ENCODE measurements around the gene GHITM.

GHITM gene

DNA sequence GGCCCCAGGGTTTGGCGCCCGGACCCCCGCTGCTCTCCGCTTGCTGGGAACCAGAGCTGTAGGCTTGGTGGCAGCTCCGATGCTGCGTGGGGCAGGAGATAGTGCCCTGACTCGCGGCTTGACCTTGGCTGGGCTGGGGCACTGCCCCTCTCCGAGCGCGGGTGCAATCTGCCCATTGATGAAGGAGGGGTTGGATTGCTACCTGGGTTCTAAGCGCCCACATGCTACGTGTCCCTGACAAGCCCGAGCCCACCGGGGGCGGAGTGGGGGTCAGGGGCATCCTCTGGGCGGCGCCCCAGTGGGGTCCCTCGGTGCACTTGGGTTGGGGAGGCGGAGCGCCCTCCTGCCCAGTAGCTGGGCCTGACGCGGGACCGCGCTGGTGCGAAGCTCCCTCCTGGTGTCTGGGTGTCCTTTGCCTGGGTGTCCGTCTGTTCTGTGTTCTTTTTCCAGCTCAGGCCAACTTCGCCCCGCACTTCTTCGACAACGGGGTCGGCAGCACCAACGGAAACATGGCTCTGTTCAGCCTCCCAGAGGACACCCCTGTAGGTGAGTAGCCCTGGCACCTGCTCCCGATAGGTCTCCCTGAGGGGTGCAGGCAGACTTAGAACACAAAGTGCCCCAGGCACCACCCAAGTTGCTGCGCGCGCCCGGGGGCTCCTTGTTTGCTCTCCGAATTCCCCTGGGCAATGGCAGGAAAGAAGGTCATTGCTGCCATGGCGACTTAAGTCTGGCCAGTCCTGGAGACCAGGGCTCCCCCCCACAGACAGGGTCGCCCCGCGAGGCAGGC is 55.9 kb downstream of the GHITM start:
- no peak for ATAC-seq (ENCODE audit: low read depth)
- Histone ChIP-seq H3K4me1 (ENCODE audit: insufficient read depth, poor library complexity, severe bottlenecking) (no peaks in the 10 kb centered on the region), H3K9me3 (ENCODE audit: severe bottlenecking) (no peaks in the 10 kb centered on the region), H3K4me3 (ENCODE audit: severe bottlenecking) (peak overlapping the region; percentile 27), H3K36me3 (ENCODE audit: low read depth) (no peaks in the 10 kb centered on the region), H3K27ac (ENCODE audit: poor library complexity, severe bottlenecking) (no peak overlapping the region), H3K27me3 (ENCODE audit: insufficient read depth, poor library complexity, severe bottlenecking) (peaks cover 18% of the 10 kb centered on the region)
- TF ChIP-seq, protein P1, sequence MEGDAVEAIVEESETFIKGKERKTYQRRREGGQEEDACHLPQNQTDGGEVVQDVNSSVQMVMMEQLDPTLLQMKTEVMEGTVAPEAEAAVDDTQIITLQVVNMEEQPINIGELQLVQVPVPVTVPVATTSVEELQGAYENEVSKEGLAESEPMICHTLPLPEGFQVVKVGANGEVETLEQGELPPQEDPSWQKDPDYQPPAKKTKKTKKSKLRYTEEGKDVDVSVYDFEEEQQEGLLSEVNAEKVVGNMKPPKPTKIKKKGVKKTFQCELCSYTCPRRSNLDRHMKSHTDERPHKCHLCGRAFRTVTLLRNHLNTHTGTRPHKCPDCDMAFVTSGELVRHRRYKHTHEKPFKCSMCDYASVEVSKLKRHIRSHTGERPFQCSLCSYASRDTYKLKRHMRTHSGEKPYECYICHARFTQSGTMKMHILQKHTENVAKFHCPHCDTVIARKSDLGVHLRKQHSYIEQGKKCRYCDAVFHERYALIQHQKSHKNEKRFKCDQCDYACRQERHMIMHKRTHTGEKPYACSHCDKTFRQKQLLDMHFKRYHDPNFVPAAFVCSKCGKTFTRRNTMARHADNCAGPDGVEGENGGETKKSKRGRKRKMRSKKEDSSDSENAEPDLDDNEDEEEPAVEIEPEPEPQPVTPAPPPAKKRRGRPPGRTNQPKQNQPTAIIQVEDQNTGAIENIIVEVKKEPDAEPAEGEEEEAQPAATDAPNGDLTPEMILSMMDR (IDR thresholded peaks at IDR 0.05; ENCODE audit: poor library complexity, severe bottlenecking): no peak
- DNase-seq (ENCODE audit: low spot score): no peak

DNA sequence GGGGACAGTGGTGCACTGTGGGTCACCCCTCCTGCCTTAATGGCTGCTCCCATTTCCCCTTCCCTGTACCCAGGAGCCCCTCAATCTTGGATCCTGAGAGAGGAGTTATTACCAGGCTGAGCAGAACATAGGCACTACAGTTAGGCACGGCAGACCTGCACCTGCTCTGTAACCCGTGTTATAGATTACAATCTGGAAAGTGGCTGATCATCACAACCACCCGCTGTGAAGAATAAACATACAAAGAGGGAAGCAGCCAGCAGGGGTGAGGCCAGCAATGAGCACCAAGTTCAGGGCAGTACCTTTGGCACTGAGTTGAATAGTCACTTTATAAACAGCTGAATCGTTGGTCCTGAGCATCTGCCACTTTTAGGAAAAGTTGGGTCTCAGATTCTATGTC is 56.8 kb downstream of the GHITM start:
- TF ChIP-seq, protein P1 (IDR thresholded peaks at IDR 0.05; ENCODE audit: poor library complexity, severe bottlenecking): no peak
- Histone ChIP-seq H3K4me1 (ENCODE audit: insufficient read depth, poor library complexity, severe bottlenecking) (no peaks in the 10 kb centered on the region), H3K9me3 (ENCODE audit: severe bottlenecking) (no peaks in the 10 kb centered on the region), H3K27me3 (ENCODE audit: insufficient read depth, poor library complexity, severe bottlenecking) (peaks cover 18% of the 10 kb centered on the region), H3K27ac (ENCODE audit: poor library complexity, severe bottlenecking) (no peak overlapping the region), H3K4me3 (ENCODE audit: severe bottlenecking) (no peak overlapping the region), H3K36me3 (ENCODE audit: low read depth) (no peaks in the 10 kb centered on the region)
- DNase-seq (ENCODE audit: low spot score) (no peak), ATAC-seq (ENCODE audit: low read depth) (no peak)

DNA sequence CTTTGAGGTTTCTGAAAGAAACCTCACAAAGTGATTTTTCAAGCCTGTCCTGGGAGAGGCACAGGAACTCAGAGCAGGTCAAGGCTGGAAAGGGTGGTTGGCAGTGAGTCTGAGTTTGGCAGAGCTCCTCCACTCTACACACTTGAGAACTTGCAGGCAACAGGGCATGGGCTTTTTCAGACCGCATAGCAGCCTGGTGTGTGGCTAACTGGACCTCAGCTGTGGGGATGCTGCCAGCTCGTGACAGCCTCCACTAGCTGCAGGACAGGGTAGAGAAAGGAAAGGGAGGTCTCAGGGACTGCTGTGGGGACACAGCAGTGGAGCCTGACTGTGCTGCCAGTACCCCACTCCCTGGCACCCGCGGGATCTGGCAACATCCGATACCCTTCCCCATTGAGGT is 57.6 kb downstream of the GHITM start:
- Histone ChIP-seq H3K27me3 (ENCODE audit: insufficient read depth, poor library complexity, severe bottlenecking) (peaks cover 18% of the 10 kb centered on the region), H3K27ac (ENCODE audit: poor library complexity, severe bottlenecking) (no peak overlapping the region), H3K4me1 (ENCODE audit: insufficient read depth, poor library complexity, severe bottlenecking) (no peaks in the 10 kb centered on the region), H3K9me3 (ENCODE audit: severe bottlenecking) (no peaks in the 10 kb centered on the region), H3K4me3 (ENCODE audit: severe bottlenecking) (no peak overlapping the region), H3K36me3 (ENCODE audit: low read depth) (no peaks in the 10 kb centered on the region)
- ATAC-seq (ENCODE audit: low read depth) (peak; percentile 17; the same call in 1 of the 3 replicates), DNase-seq (ENCODE audit: low spot score) (no peak)
- TF ChIP-seq, protein P1 (IDR thresholded peaks at IDR 0.05; ENCODE audit: poor library complexity, severe bottlenecking): no peak

DNA sequence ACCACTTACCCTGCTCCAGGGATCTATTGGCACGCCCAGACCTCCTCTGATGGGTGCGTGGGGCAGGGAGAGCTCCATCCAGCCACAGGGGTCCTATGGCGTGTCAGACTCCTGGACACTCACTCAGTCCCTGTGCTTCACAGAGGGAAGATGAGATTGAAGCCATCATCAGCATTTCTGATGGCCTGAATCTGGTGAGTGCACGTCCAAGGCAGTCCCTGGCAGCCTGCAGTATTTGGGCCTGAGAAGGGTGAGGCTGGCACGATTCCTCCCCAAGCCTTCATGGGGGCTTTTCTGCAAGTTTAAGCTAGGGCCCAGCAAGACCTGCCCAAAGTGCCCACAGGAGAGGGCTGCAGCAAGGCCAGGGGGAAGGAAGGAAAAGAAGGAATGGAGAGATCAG is 58.3 kb downstream of the GHITM start:
- no peak for ATAC-seq (ENCODE audit: low read depth)
- H3K36me3 ChIP-seq (ENCODE audit: low read depth): no peaks in the 10 kb centered on the region
- peaks cover 18% of the 10 kb centered on the region for H3K27me3 ChIP-seq (ENCODE audit: insufficient read depth, poor library complexity, severe bottlenecking)
- no peak overlapping the region for H3K4me3 ChIP-seq (ENCODE audit: severe bottlenecking)
- H3K4me1 ChIP-seq (ENCODE audit: insufficient read depth, poor library complexity, severe bottlenecking): no peaks in the 10 kb centered on the region
- TF ChIP-seq, protein P1 (IDR thresholded peaks at IDR 0.05; ENCODE audit: poor library complexity, severe bottlenecking): no peak
- no peak overlapping the region for H3K27ac ChIP-seq (ENCODE audit: poor library complexity, severe bottlenecking)
- H3K9me3 ChIP-seq (ENCODE audit: severe bottlenecking): no peaks in the 10 kb centered on the region
- DNase-seq (ENCODE audit: low spot score): no peak
